Urothelium cell line (cell line): Measurements from ENCODE around the gene ADAM15.
A peak's percentile ranks its signal among the peaks of the same experiment; 100 is the strongest.

Experiments used
- DNase-seq: peaks from one replicate; pipeline ENCODE4 v3.0.0; 2011; ENCODE audit warnings: low spot score, mixed read lengths
- FAIRE-seq: peaks from 2 replicates; lab custom pipeline; 2011; peaks lifted over from hg19 to GRCh38; lab: Jason Lieb, UNC

Gene ADAM15

GRCh38 chr1:155070721-155071569, 19.8 kb downstream of the ADAM15 start:
- FAIRE-seq (no peak), DNase-seq (no peak)

- no peak for DNase-seq
- FAIRE-seq, result no peak
These were observed 20.6 kb downstream of the ADAM15 start for GRCh38 chr1:155071701-155072100.

DNA sequence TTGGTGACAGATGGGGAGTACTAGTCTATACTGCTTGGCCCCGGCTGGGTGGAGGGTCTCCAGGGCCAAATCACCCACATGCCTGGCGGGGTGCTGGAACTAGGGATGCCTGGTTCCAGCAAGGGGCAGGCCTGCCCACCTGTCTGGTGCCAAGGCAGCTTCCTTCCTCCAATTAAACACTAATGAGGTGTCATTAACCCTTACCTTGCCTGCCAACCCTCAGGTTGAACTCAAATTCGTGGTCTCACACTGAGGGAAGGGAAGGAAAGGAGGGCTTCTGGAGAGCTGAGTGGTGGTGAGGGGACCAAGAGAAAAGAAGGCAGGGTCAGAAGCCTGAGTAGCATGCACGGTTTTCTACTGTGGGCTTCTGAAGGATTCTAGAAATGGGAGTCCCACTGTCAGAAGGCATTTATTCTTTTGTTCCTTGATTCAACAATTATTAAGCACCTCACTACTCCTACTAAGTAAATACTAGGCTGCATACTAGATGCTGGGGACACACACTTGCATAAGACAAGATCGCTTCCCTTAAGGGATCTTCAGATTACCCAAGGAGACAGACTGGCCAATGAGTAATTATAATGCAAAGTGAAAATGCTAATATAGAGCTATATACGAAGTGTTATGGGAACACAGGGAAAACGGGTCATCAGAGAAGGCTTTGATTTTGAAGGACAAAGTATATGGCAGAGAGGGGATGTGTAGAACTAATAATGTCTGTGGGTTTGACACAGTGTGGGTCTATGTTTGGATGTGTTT, 21.6 kb downstream of the ADAM15 start:
- DNase-seq (no peak), FAIRE-seq (no peak)

GRCh38 chr1:155073377-155074242, 22.5 kb downstream of the ADAM15 start:
- no peak for DNase-seq
- no peak for FAIRE-seq

DNA sequence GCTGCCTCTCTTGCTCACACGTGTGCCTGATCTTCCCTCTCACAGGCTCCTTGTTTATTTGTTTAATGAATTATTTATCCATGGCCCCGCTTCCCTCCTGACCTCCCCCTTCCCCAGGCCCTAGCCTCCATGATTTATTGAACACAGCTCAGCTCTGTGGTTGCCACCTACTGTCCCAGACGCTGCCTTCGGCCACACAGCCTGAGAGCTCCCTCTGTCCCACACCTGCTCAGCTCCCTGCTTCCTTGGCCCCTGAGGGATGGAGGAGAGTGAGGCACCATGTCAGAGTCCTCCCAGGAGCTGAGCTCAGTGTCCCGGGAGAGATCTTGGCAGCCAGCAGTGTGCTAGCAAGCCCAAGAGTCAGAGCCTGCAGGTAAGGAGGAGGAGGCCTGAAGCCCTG, 24.4 kb downstream of the ADAM15 start:
- no peak for DNase-seq
- no peak for FAIRE-seq

DNA sequence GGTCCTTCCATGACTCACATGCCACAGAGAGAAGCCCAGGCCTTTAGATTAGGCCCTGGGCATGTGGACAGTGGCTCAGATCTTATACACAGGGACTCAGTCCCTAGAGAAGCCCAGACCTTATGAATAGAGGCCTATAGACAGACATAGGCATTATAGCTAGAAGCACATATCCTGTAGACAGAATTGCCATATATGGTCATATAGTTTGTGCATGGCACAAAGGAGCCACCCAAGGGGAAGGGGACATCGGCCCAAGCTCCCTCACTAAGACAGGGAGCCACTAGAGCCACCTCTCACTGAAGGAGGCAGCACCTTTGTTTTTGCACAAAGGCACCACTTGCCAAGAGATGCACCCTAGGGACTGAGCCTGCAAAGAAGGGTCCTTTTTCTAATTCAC, 25.3 kb downstream of the ADAM15 start:
- DNase-seq (no peak), FAIRE-seq (no peak)

- DNase-seq (no peak), FAIRE-seq (no peak)
These were observed 26.2 kb downstream of the ADAM15 start for GRCh38 chr1:155077346-155077745.

DNA sequence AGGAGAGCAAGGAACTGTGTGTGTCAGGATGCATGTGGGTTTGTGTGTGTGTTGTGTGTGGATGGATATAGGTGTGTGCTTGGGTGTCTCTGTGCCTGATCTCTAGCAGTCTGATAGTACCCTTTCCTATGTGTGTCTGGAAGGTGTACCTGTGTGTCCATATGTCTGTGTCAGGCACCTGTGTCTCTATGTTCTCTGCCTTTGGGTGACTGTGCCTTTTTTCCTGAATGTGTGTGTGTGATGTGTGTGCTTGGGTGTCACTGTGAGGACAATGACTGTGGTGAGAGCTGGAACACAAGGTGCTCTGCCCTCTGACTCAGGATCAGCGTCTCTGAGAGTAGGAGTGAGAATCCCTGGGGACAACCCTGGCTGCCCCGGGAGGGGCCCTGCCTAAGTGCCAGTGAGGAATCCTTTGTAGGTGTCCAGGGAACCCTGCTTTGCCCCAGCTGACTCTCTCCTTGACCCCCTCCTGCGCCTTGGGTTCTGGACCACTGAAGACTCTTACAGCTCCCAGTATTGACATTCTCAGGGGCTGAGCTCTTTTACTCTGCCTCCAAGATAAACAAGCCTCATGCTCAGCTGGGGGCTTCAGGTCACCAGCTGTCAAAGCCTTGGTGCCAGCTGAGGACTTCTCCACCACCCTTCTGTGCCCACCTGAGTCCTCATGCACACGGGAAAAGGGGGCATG, 26.8 kb downstream of the ADAM15 start:
- no peak for FAIRE-seq
- DNase-seq, result no peak

DNA sequence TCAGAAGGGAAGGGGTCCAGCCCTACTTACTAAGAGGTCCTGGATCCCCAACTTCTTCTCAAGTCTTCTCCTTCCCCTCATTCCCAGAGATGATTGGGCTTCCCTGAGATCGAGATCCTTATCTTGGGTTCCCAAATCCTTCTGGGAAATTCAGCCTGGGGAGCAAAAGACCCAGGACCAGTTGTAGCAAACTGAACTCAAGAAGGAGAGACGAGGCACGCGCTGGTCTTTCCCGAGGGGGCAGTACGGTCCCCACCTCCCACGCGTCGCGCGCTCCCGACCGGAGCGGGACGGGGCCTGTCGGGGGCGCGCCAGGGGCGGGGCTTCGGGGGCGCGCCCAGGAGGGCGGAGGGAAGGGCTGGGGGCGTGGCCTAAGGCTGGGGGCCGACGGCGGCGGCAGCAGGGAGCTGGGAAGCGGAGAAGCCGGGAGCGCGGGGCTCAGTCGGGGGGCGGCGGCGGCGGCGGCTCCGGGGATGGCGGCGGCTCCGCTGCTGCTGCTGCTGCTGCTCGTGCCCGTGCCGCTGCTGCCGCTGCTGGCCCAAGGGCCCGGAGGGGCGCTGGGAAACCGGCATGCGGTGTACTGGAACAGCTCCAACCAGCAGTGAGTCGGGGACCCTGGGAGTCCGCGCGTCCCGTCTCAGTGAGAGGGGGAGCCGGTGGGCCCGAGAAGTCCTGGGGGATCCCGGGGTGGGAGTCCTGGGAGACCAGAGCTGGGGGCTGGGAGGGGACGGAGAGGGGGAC, 27.5 kb downstream of the ADAM15 start, which contains the start of gene EFNA3:
Gene EFNA3 (plus strand): TSS at position 369 of the 741 bp plus-strand sequence. CDS start 105 bp downstream, at position 474.
- DNase-seq (peak; percentile 96), FAIRE-seq (peak; percentile 35)

DNA sequence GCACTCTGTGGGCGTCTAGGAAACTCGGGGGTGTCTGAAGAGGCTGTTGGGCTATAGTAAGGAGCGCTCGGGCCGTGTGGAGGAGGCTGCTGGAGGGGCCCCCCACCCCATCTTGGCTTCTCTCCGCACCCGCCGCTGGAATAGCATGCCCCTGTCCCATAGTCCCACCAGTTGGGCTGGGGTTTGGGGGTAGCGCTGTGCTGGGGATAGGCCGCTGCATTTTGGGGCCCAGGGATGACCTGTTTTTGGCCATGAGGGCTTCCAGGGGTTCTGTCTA, 28.0 kb downstream of the ADAM15 start:
- FAIRE-seq, result no peak
- DNase-seq, result no peak

DNA sequence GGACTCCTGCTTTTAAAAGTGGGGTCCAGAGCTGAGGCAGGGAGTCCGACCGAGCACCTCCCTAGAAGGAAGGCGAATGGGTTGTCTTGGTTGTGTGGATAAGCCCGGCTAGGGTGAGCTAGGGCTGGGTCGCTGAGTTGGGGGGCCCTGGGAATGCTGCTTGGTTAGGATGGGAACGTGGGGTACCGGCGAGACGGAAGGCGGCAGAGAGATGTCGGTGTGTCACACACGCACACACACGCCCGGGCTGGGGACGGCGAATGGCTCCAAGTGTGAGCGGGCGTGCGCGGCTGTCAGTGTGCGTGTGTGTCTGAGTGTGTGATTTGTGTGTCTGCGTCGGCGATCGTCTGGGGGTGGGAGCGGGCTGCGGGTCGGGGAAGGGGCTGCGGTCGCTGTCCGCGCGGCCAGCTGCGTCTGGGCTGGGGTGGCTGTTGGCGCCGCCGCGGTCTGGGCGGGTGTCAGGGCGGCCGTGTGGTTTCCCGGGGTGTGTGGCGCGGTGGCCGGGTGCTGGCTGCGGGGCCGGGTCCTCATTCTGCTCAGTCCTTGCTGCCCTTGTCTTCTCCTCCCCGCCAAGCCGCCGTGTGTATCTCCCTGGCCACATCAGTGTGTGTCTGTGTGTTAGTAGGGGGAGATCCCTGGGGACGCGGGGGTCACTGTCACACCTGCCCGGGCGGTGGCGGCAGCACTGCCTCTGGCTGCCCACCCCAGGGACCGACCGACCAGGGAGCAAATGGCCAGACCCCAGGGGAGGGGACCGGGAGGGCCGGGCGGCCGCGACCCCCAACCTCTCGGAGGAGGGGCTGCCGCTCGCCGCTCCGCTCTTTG, 28.6 kb downstream of the ADAM15 start:
- FAIRE-seq, result no peak
- no peak for DNase-seq

DNA sequence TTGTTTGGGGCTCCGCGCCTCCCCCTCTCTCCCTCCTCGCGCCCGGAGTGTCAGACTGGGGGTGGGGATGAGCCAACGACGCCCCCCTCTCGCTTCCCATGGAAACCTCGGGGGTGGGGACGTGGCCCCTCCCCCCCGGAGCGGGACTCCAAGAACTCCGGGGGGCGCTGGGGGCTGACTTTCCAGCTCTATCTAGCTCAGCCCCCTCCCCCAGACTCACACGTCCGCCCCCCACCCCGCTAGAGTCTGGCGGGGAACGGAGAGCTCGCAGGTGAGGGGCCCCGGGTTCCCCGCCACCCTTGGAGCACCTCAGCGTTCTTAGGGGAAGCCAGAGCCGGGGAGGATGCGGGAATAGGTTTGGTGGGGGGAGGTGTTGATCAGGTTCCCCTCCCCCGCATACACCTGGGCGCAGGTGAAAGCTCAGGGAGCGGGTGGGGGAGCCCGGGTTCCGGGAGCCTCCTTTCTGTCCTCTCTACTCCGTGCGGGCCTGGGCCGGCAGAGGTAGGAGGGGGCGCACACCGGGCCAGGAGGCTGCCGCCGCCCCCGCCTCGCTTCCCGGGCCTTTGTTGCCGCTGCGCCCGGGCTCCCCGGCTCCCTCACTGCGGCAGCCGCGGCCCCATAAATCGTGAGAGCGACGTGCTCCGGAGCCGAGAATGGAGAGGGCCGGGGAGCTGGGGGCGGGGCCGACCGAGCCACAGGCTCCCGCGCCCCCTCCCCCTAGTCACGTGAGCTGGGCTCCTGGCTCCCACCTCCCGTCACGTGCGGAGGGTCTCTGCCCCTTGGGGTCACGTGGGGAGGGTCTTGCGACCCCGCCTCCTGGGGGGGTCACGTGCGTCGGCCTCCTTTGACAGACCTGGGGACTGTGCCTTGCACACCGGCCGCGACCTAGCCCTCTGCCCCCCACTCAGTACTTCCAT, 29.5 kb downstream of the ADAM15 start:
- FAIRE-seq (no peak), DNase-seq (no peak)

GRCh38 chr1:155081472-155082300, 30.6 kb downstream of the ADAM15 start:
- FAIRE-seq, result no peak
- DNase-seq, result no peak

DNA sequence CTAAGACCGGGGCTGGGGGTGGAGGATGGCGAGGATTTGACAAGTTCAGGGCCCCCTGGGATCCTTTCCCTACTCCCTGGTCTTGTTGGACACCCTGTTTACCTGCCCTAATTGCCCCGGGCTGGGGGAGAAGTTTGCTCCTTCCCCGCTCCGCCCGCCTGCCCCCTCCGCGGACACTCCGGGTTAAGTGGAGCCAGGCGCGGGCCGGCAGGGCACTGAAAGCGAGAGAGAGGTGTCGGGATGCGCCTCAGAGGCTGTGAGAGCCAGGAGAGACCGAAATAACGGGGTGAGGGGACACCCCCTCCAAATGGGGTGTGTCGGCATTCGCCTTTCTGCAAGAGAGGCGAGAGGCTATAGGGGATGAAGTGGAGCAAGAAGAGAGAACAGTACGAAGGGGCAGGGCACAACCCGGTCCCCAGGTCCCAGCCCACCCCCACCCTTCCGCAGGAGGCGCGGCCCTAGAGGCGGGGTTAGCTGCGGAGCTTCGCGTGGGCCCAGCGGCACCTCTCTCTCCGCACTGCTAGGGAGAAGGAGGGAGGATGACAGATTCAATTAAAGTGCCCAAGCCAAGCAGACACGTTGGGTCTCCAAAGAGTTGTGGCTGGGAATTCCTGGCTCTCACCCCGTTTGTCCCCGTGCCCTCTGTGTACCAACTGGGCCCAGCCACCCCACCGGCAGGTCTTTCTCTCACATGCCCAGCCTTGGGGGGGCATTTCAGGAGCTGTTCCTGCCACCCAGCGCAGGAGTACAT, 31.4 kb downstream of the ADAM15 start:
- DNase-seq (no peak), FAIRE-seq (no peak)

- no peak for FAIRE-seq
- no peak for DNase-seq
These were observed 32.0 kb downstream of the ADAM15 start for GRCh38 chr1:155083052-155083541.
